ENCODE results near the gene DLEC1.

GRCh38 chr3:38085311-38085942 lies 46.4 kb downstream of the DLEC1 start:
- TF ChIP-seq CTCF (IDR thresholded peaks at IDR 0.05): no peak
- no peak for TF ChIP-seq REST (IDR thresholded peaks at IDR 0.05; ENCODE audit: insufficient read depth in 1 of 2, low read depth in 2 of 2, low read length in 1 of 2)
